Thyroid gland (tissue), 4 donors: Measurements from ENCODE around the gene NIPAL3.

ENCODE experiments used
- CTCF ChIP-seq, 6 experiments: fragments of 200-600 bp in 3 of 6; fragments of 450-650 bp in 3 of 6; sonication (generic) in 3 of 6; IDR thresholded peaks; one replicate each; pipeline ENCODE4 v1.5.1; 2016 to 2019; ENCODE audit warnings: antibody characterized with exemption in 6 of 6, mild to moderate bottlenecking in 2 of 6, inconsistent platforms in 1 of 6, moderate library complexity in 1 of 6
- POLR2A ChIP-seq, 2 donors: fragments of 450-650 bp; IDR thresholded peaks; one replicate each; pipeline ENCODE4 v1.6.1; 2017; ENCODE audit warnings: antibody characterized with exemption in 2 of 2, mild to moderate bottlenecking in 2 of 2, moderate library complexity in 1 of 2

GRCh38 chr1:24451746-24452145 is 36.1 kb downstream of the NIPAL3 start:
- no peak for TF ChIP-seq CTCF (IDR thresholded peaks at IDR 0.05)
- TF ChIP-seq POLR2A (IDR thresholded peaks at IDR 0.05) = no peak
